MM.1S (cell line): ENCODE results near the gene GAB1.

ENCODE experiments used
- EZH2 ChIP-seq: fragments of 300-600 bp; sonication (generic); optimal IDR thresholded peaks from 2 replicates; pipeline ENCODE3; 2017; ENCODE audit warnings: low read depth, mild to moderate bottlenecking, antibody characterized with exemption, low read length, mixed read lengths
- EZH2phosphoT487 ChIP-seq: fragments of 300-600 bp; sonication (generic); IDR thresholded peaks from 2 replicates; pipeline ENCODE4 v1.6.1; 2018; ENCODE audit warnings: antibody characterized with exemption, low read length
- TF ChIP-seq, protein P1 (sequence below): fragments of 300-600 bp; sonication (generic); IDR thresholded peaks from 2 replicates; pipeline ENCODE4 v1.5.1; 2016; ENCODE audit warnings: antibody characterized with exemption, low read length, mixed read lengths

DNA sequence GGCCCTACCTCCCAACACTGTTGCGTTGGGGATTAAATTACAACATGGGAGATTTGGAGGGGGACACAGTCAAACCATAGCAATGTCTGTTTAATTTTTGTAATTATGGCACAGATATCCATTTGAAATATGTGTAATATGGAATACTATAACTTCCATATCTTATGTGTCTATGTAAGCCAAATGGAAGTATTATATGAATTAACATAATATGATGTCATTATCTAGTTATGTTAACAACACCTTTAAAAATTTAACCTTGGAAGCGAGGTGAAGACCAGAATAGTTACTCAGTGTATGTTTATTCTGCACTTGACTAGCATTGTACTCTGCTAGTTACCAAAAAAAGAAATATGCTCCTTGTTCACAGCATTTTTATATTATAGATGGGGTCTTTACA, 181.1 kb downstream of the GAB1 start:
- TF ChIP-seq, protein P1, sequence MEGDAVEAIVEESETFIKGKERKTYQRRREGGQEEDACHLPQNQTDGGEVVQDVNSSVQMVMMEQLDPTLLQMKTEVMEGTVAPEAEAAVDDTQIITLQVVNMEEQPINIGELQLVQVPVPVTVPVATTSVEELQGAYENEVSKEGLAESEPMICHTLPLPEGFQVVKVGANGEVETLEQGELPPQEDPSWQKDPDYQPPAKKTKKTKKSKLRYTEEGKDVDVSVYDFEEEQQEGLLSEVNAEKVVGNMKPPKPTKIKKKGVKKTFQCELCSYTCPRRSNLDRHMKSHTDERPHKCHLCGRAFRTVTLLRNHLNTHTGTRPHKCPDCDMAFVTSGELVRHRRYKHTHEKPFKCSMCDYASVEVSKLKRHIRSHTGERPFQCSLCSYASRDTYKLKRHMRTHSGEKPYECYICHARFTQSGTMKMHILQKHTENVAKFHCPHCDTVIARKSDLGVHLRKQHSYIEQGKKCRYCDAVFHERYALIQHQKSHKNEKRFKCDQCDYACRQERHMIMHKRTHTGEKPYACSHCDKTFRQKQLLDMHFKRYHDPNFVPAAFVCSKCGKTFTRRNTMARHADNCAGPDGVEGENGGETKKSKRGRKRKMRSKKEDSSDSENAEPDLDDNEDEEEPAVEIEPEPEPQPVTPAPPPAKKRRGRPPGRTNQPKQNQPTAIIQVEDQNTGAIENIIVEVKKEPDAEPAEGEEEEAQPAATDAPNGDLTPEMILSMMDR: no peak
- TF ChIP-seq EZH2 (no peak), EZH2phosphoT487 (no peak)
